GM23338 (cell line): ENCODE measurements around the gene DPEP3.

Experiments used
- EZH2 ChIP-seq: fragments of 200-600 bp; sonication (generic); IDR thresholded peaks from one replicate; pipeline ENCODE4 v1.8.0; 2017; ENCODE audit warnings: antibody characterized with exemption, mild to moderate bottlenecking, low read depth; ENCODE audit not compliant: unreplicated experiment
- TF ChIP-seq, protein P1 (sequence below), 2 experiments: fragments of 200-600 bp in 1 of 2; sonication (generic) in 1 of 2; conservative IDR thresholded peaks; 2 replicates each; pipeline versions ENCODE4 v1.5.1 to v1.6.1; 2016 to 2017; ENCODE audit warnings: antibody characterized with exemption in 2 of 2, low read depth in 2 of 2, mild to moderate bottlenecking in 2 of 2, moderate library complexity in 1 of 2

DNA sequence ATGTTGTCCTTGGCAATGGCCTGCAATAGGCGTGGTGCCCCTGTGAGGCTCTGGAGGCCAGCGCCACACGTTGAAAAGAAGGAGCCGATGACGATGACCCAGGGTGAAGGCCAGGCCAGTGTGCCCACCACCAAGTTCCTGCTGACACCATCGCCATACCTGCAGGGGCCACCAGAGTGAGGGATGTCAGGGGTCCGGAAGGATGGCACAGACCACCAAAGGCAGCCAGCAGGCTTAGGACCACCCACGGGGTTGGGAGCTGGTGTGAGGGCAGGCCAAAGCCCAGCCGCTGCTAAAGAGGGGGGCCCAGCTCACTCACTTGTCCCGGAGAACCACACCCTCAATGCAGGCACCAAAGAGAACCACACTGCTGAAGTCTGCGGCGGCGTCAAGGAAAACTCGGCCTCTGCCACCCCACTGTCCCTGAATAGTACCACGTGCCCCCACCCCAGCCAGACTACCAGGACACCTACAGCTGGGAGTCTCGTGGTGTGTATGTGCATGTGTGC, 29.9 kb downstream of the DPEP3 start:
- TF ChIP-seq, protein P1, sequence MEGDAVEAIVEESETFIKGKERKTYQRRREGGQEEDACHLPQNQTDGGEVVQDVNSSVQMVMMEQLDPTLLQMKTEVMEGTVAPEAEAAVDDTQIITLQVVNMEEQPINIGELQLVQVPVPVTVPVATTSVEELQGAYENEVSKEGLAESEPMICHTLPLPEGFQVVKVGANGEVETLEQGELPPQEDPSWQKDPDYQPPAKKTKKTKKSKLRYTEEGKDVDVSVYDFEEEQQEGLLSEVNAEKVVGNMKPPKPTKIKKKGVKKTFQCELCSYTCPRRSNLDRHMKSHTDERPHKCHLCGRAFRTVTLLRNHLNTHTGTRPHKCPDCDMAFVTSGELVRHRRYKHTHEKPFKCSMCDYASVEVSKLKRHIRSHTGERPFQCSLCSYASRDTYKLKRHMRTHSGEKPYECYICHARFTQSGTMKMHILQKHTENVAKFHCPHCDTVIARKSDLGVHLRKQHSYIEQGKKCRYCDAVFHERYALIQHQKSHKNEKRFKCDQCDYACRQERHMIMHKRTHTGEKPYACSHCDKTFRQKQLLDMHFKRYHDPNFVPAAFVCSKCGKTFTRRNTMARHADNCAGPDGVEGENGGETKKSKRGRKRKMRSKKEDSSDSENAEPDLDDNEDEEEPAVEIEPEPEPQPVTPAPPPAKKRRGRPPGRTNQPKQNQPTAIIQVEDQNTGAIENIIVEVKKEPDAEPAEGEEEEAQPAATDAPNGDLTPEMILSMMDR (conservative IDR thresholded peaks at IDR 0.05; ENCODE audit: low read depth in 2 of 2) = no peak
- TF ChIP-seq EZH2 = no peak
